Caco-2 (cell line): ENCODE results near the gene ITPRIPL2. TPM values are rescaled to one million over a fixed set of nuclear protein-coding genes. Genes with fewer than 3 reads are reported as not detected.

Experiments
- BruUV-seq: library from RNA; stranded (reverse); fragments of 400-500 nt; replicated peaks from 2 replicates; lab custom pipeline; 2021; lab: Mats Ljungman, UMichigan
- CTCF ChIA-PET: fragments of 300-600 bp; sonication (Branson Sonifier 250); formaldehyde crosslinking; loops from one replicate; lab custom pipeline; 2022; ENCODE audit warnings: antibody characterized with exemption; lab: Charles Lee
- POLR2A ChIA-PET: fragments of 300-600 bp; sonication (Branson Sonifier 250); formaldehyde crosslinking; loops from one replicate; lab custom pipeline; 2022; ENCODE audit warnings: antibody characterized with exemption; lab: Charles Lee
- DNase-seq, 2 experiments: peaks; one replicate each; pipeline versions ENCODE4 v3.0.0 to v3.0.0-alpha.2; 2020 to 2022
- H3K27me3 ChIP-seq: replicated peaks from 2 replicates; pipeline ENCODE4 v1.6.0; 2011; ENCODE audit warnings: low read length; ENCODE audit not compliant: control insufficient read depth, insufficient read depth
- H3K36me3 ChIP-seq: 2 replicates; pipeline ENCODE4 v1.5.1; 2011; ENCODE audit warnings: low read length; ENCODE audit not compliant: control insufficient read depth, insufficient read depth
- H3K4me1 ChIP-seq: fragments of 250-450 bp; sonication (Bioruptor Pico); 2 replicates; pipeline ENCODE4 v1.5.1; 2020; ENCODE audit warnings: mild to moderate bottlenecking
- H3K4me3 ChIP-seq: 2 replicates; pipeline ENCODE4 v1.5.1; 2011; ENCODE audit warnings: low read depth, mild to moderate bottlenecking, control low read depth, low read length
- H3K9me3 ChIP-seq: fragments of 250-450 bp; sonication (Bioruptor Pico); 2 replicates; pipeline ENCODE4 v1.5.1; 2020; ENCODE audit warnings: mild to moderate bottlenecking, moderate library complexity
- H3K27ac Mint-ChIP-seq: one replicate; pipeline ENCODE4 v1.8.0; 2022; ENCODE audit warnings: mixed read lengths; ENCODE audit not compliant: unreplicated experiment
- H3K27me3 Mint-ChIP-seq: one replicate; pipeline ENCODE4 v1.8.0; 2022; ENCODE audit warnings: mixed read lengths; ENCODE audit not compliant: insufficient read depth, unreplicated experiment
- H3K36me3 Mint-ChIP-seq: one replicate; pipeline ENCODE4 v1.8.0; 2022; ENCODE audit warnings: mild to moderate bottlenecking, mixed read lengths; ENCODE audit not compliant: insufficient read depth, unreplicated experiment
- H3K4me1 Mint-ChIP-seq: one replicate; pipeline ENCODE4 v1.8.0; 2022; ENCODE audit warnings: low read depth, mixed read lengths; ENCODE audit not compliant: unreplicated experiment
- H3K4me3 Mint-ChIP-seq: one replicate; pipeline ENCODE4 v1.8.0; 2022; ENCODE audit warnings: mild to moderate bottlenecking, moderate library complexity, mixed read lengths; ENCODE audit not compliant: unreplicated experiment
- H3K9me3 Mint-ChIP-seq: one replicate; pipeline ENCODE4 v1.8.0; 2022; ENCODE audit warnings: mixed read lengths; ENCODE audit not compliant: unreplicated experiment
- CTCF ChIP-seq, 2 experiments: fragments of 200-600 bp in 1 of 2; IDR thresholded peaks; 1 replicate in 1 of 2; 2 replicates in 1 of 2; pipeline versions ENCODE4 v1.5.1 to v1.8.0; 2011 to 2022; ENCODE audit warnings: antibody characterized with exemption in 1 of 2, control low read depth in 1 of 2, inconsistent platforms in 1 of 2, low read depth in 1 of 2, low read length in 1 of 2, mild to moderate bottlenecking in 1 of 2, moderate library complexity in 1 of 2; ENCODE audit not compliant: insufficient read depth in 1 of 2, severe bottlenecking in 1 of 2, unreplicated experiment in 1 of 2
- intact Hi-C: fragments of 100-400 bp; cut with micrococcal nuclease; formaldehyde crosslinking; loops from one replicate; pipeline ENCODE4 v1.10.0; 2022; ENCODE audit not compliant: unreplicated experiment
- total RNA-seq: library from RNA; stranded (reverse); gene quantifications from 2 replicates; pipeline ENCODE4 v1.2.3, GENCODE V29; 2022

ITPRIPL2 gene
- total RNA-seq, 1 experiment from 2014 or later = 24.5 TPM

- intact Hi-C loops = no loop called here
- no TSS peak for BruUV-seq
- H3K36me3 ChIP-seq = no peaks in the 10 kb centered on the region
- no peaks in the 10 kb centered on the region for H3K27me3 ChIP-seq
- H3K4me3 ChIP-seq = no peak overlapping the region
- no peaks in the 10 kb centered on the region for H3K9me3 Mint-ChIP-seq
- peaks cover 4% of the 10 kb centered on the region for H3K36me3 Mint-ChIP-seq
- no peak overlapping the region for H3K27ac Mint-ChIP-seq
- H3K4me1 Mint-ChIP-seq = no peaks in the 10 kb centered on the region
- DNase-seq = no peak
- TF ChIP-seq CTCF (IDR thresholded peaks at IDR 0.05; ENCODE audit: insufficient read depth in 1 of 2, low read depth in 1 of 2, low read length in 1 of 2, severe bottlenecking in 1 of 2, unreplicated experiment in 1 of 2) = no peak
- ChIA-PET CTCF (interaction anchor here (0.6 to 1.0 kb wide), 3 partner anchors 32 to 122 kb away, joined by 3 to 5 read pairs (median 3); partner anchors contain the start of gene TMC7), POLR2A (no interaction called here)
- H3K4me1 ChIP-seq = no peaks in the 10 kb centered on the region
- no peaks in the 10 kb centered on the region for H3K27me3 Mint-ChIP-seq
- H3K4me3 Mint-ChIP-seq = no peak overlapping the region
- H3K9me3 ChIP-seq = no peaks in the 10 kb centered on the region
These were observed 38.3 kb upstream of the ITPRIPL2 start for GRCh38 chr16:19075511-19075910.

GRCh38 chr16:19077879-19078278 lies 35.9 kb upstream of the ITPRIPL2 start:
- Histone ChIP-seq H3K4me1 (no peaks in the 10 kb centered on the region), H3K9me3 (no peaks in the 10 kb centered on the region), H3K36me3 (no peaks in the 10 kb centered on the region), H3K4me3 (no peak overlapping the region), H3K27me3 (no peaks in the 10 kb centered on the region)
- Mint-ChIP-seq H3K27me3 (no peaks in the 10 kb centered on the region), H3K9me3 (no peaks in the 10 kb centered on the region), H3K4me1 (no peaks in the 10 kb centered on the region), H3K36me3 (peaks cover 4% of the 10 kb centered on the region), H3K4me3 (no peak overlapping the region), H3K27ac (no peak overlapping the region)
- intact Hi-C loops = no loop called here
- POLR2A ChIA-PET = no interaction called here
- DNase-seq = no peak
- TF ChIP-seq CTCF (IDR thresholded peaks at IDR 0.05; ENCODE audit: insufficient read depth in 1 of 2, low read depth in 1 of 2, low read length in 1 of 2, severe bottlenecking in 1 of 2, unreplicated experiment in 1 of 2) = no peak
- no TSS peak for BruUV-seq
- CTCF ChIA-PET = no interaction called here

GRCh38 chr16:19083670-19084069 lies 30.1 kb upstream of the ITPRIPL2 start:
- POLR2A ChIA-PET = no interaction called here
- Mint-ChIP-seq H3K9me3 (no peaks in the 10 kb centered on the region), H3K4me3 (no peak overlapping the region), H3K27ac (no peak overlapping the region), H3K4me1 (no peaks in the 10 kb centered on the region), H3K36me3 (no peaks in the 10 kb centered on the region), H3K27me3 (no peaks in the 10 kb centered on the region)
- H3K9me3 ChIP-seq = no peaks in the 10 kb centered on the region
- H3K4me1 ChIP-seq = 0 out of 2 replicates have a peak, but pooled peaks cover 10% of the 10 kb centered on the region
- CTCF ChIA-PET = no interaction called here
- TF ChIP-seq CTCF (IDR thresholded peaks at IDR 0.05; ENCODE audit: insufficient read depth in 1 of 2, low read depth in 1 of 2, low read length in 1 of 2, severe bottlenecking in 1 of 2, unreplicated experiment in 1 of 2) = no peak
- intact Hi-C loops = no loop called here
- H3K36me3 ChIP-seq = no peaks in the 10 kb centered on the region
- no peak overlapping the region for H3K4me3 ChIP-seq
- no TSS peak for BruUV-seq
- no peak for DNase-seq
- no peaks in the 10 kb centered on the region for H3K27me3 ChIP-seq
